Forelimb muscle (tissue), 1 donor: ENCODE measurements around the gene ORMDL3. TPM values are rescaled to one million over a fixed set of nuclear protein-coding genes. Genes with fewer than 3 reads are reported as not detected.
"Not testable (repeated sequence)": the region's sequence is repeated elsewhere in the genome, so short reads cannot be mapped to it uniquely, and the experiment has no call there.

Experiments
- DNase-seq: peaks from one replicate; pipeline ENCODE4 v3.0.0-alpha.2; 2013; ENCODE audit warnings: low read depth
- polyA plus RNA-seq: library from polyadenylated mRNA; unstranded; fragments of 120-200 nt; gene quantifications from one replicate; pipeline ENCODE4 v1.2.1, GENCODE V29; 2013; ENCODE audit not compliant: insufficient read length

ORMDL3 gene
- polyA plus RNA-seq, 1 donor, result 38.8 TPM

- no peak for DNase-seq
These were observed 23.5 kb upstream of the ORMDL3 start for GRCh38 chr17:39950871-39951348.

DNA sequence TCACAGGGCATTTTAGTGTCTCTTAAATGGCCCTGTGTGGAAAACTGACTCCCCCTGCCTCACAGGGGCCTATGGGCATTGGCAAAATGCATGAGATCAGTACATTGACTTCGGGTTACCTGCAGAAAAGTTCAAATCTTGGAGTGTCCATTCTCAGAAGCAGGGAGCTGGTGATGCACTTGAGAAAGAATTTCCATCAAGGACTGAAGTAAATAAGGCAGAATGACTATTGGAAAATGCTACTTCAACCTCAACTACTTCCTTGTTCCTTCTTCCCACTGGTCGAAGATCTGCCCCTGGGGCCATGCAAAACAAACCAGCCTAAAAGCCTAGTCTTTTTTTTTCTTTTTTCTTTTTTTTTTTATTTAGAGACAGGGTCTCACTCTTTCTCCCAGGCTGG, 21.6 kb upstream of the ORMDL3 start:
- no peak for DNase-seq

GRCh38 chr17:39948489-39948828, 21.1 kb upstream of the ORMDL3 start:
- not testable (repeated sequence) for DNase-seq

GRCh38 chr17:39946551-39947330, 19.3 kb upstream of the ORMDL3 start:
- no peak for DNase-seq

- no peak for DNase-seq
These were observed 17.0 kb upstream of the ORMDL3 start for GRCh38 chr17:39944393-39944711.

GRCh38 chr17:39943702-39944392, 16.4 kb upstream of the ORMDL3 start:
- no peak for DNase-seq

GRCh38 chr17:39939588-39940419, 12.4 kb upstream of the ORMDL3 start:
- peak; percentile 50 for DNase-seq

GRCh38 chr17:39939106-39939505, 11.7 kb upstream of the ORMDL3 start:
- DNase-seq, result no peak

- DNase-seq, result no peak
These were observed 10.9 kb upstream of the ORMDL3 start for GRCh38 chr17:39938140-39938869.

DNA sequence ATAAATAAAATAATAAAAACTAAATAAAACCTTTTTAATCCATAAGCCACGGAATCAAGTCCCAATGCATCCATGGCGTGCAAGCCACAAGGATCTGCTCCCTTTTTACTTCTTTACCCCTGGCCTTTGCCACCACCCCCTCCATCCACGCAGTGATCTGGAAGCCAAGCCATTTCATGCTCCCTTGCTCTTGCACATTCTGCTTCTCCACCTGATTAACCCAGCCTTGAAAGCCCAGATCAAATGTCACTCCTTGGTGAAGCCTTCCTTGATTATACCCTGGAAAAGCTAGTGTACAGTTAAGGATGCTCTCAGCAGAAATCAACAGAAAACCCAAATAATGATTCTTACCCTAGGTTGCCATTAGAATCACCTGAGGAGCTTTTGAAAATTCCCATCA, 10.0 kb upstream of the ORMDL3 start:
- DNase-seq, result no peak

DNA sequence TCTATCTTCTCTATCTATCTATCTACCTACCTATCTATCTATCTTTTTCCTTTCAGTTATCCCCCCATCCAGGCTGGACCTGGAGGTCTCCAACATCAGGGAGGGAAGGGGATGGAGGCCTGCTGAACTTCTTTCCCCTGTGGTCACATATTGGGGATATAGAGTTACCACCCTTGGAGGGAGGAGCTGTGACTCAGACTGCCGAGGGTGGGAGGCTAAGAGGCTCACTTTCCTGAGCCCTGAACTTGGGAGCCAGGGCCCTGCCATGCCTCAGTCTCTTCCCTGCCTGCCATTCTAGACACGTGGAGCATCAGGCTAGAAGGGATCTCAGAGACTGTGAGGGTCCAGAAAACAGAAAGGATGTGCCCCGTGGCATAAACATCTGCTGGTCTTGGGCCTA, 8.5 kb upstream of the ORMDL3 start:
- no peak for DNase-seq

GRCh38 chr17:39934324-39934723, 6.9 kb upstream of the ORMDL3 start:
- no peak for DNase-seq

DNA sequence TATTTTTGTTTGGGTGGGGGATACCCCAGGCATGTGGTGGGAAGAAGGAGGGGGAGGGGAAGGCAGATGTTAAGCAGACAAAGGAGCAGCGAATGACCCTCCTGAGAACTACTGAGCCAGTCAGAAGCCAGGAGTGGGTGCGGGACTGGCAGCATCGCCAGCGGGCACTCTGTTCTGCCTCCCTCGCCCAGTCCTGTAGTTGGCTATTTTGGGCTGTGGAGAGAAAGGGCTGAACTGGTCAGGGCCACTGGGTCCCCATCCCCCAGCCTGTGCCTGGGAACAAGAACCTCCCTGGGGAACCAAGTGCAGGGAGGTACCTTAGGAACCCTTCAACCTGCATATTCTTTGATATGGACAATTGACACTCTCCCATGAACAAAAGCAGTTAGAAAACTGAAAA, 6.5 kb upstream of the ORMDL3 start:
- DNase-seq, result no peak

- DNase-seq, result no peak
These were observed 2.4 kb upstream of the ORMDL3 start for GRCh38 chr17:39929646-39930407.

- DNase-seq, result no peak
These were observed 1.7 kb upstream of the ORMDL3 start for GRCh38 chr17:39928858-39929645.

- no peak for DNase-seq
These were observed 792 bp upstream of the ORMDL3 start for GRCh38 chr17:39927929-39928857.

GRCh38 chr17:39926588-39927100, 757 bp downstream of the ORMDL3 start:
- DNase-seq, result no peak

DNA sequence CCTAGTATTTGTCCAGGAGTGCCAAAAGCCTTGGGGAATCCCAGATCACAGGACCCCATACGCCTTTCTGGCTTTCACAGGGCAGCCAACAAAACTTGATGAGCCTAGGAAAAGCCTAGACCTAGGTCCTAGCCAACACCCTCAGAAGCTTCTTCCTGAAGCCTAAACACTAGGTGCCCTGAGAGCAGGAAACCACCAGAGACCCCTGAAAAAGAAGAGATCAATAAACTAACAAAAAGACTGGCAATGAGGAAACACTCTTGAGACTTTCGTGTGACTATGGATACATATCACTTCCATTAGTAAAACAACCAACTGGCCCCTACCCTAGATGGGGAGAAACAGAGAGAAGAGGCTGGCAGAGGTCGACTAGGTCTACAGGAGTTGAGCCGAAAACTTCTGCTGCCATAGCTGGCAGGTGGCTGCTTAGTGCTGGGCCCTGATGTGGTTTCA, 1.2 kb downstream of the ORMDL3 start:
- no peak for DNase-seq
